Osteoblast (primary cell): ENCODE data around the gene SH3PXD2B. TPM values are rescaled to one million over a fixed set of nuclear protein-coding genes. Genes with fewer than 3 reads are reported as not detected.
A peak's percentile ranks its signal among the peaks of the same experiment; 100 is the strongest.

Experiments
- DNase-seq: peaks from one replicate; pipeline ENCODE4 v3.0.0; 2011; ENCODE audit warnings: low spot score, mixed read lengths; ENCODE audit not compliant: insufficient read length; ENCODE audit errors: missing footprints
- H2AFZ ChIP-seq: 2 replicates; pipeline ENCODE4 v1.6.0; 2011; ENCODE audit warnings: mild to moderate bottlenecking, low read length
- H3K27ac ChIP-seq: 2 replicates; pipeline ENCODE4 v1.5.1; 2011; ENCODE audit warnings: mild to moderate bottlenecking, low read depth, low read length, moderate library complexity
- H3K27me3 ChIP-seq: 2 replicates; pipeline ENCODE4 v1.6.0; 2012; ENCODE audit warnings: mild to moderate bottlenecking, control low read depth, inconsistent platforms, low read length, moderate library complexity; ENCODE audit not compliant: insufficient read depth
- H3K36me3 ChIP-seq: 2 replicates; pipeline ENCODE4 v1.5.1; 2011; ENCODE audit warnings: mild to moderate bottlenecking, low read length, control low read depth, moderate library complexity; ENCODE audit not compliant: insufficient read depth
- H3K4me1 ChIP-seq: 2 replicates; pipeline ENCODE4 v1.5.1; 2011; ENCODE audit warnings: mild to moderate bottlenecking, low read length, control low read depth, moderate library complexity; ENCODE audit not compliant: insufficient read depth
- H3K4me2 ChIP-seq: 2 replicates; pipeline ENCODE4 v1.6.0; 2011; ENCODE audit warnings: mild to moderate bottlenecking, low read length; ENCODE audit not compliant: insufficient read depth
- H3K4me3 ChIP-seq: fragments of 200-600 bp; sonication (generic); 3 replicates; pipeline ENCODE4 v1.5.1; 2012; ENCODE audit warnings: mild to moderate bottlenecking, low read length, inconsistent platforms; ENCODE audit not compliant: insufficient read depth
- H3K79me2 ChIP-seq: 2 replicates; pipeline ENCODE4 v1.6.0; 2012; ENCODE audit warnings: mild to moderate bottlenecking, low read length, control low read depth, inconsistent platforms; ENCODE audit not compliant: insufficient read depth
- H3K9me3 ChIP-seq: 2 replicates; pipeline ENCODE4 v1.5.1; 2011; ENCODE audit warnings: low read depth, low read length, control low read depth
- H4K20me1 ChIP-seq: 2 replicates; pipeline ENCODE4 v1.6.0; 2012; ENCODE audit warnings: mild to moderate bottlenecking, low read length, control low read depth; ENCODE audit not compliant: insufficient read depth
- total RNA-seq: library from RNA; depleted of rRNA; stranded (reverse); fragments of >200 nt; gene quantifications from 2 replicates; pipeline ENCODE4 v1.2.3, GENCODE V29; 2012
- TF ChIP-seq, protein P1 (sequence below): IDR thresholded peaks from 2 replicates; pipeline ENCODE4 v1.5.1; 2011; ENCODE audit warnings: mild to moderate bottlenecking, low read depth, low read length, moderate library complexity; ENCODE audit errors: extremely low read depth

Gene SH3PXD2B
- total RNA-seq, 1 donor = 58.3 TPM

- Histone ChIP-seq H2AFZ (peak overlapping the region; percentile 80), H3K9me3 (no peaks in the 10 kb centered on the region), H3K27me3 (no peaks in the 10 kb centered on the region), H3K4me2 (peak overlapping the region; percentile 90), H3K27ac (peak overlapping the region; percentile 95), H4K20me1 (peaks cover 45% of the 10 kb centered on the region), H3K36me3 (no peaks in the 10 kb centered on the region), H3K79me2 (peaks cover 54% of the 10 kb centered on the region), H3K4me1 (peaks cover 34% of the 10 kb centered on the region), H3K4me3 (peak overlapping the region; percentile 97)
- TF ChIP-seq, protein P1, sequence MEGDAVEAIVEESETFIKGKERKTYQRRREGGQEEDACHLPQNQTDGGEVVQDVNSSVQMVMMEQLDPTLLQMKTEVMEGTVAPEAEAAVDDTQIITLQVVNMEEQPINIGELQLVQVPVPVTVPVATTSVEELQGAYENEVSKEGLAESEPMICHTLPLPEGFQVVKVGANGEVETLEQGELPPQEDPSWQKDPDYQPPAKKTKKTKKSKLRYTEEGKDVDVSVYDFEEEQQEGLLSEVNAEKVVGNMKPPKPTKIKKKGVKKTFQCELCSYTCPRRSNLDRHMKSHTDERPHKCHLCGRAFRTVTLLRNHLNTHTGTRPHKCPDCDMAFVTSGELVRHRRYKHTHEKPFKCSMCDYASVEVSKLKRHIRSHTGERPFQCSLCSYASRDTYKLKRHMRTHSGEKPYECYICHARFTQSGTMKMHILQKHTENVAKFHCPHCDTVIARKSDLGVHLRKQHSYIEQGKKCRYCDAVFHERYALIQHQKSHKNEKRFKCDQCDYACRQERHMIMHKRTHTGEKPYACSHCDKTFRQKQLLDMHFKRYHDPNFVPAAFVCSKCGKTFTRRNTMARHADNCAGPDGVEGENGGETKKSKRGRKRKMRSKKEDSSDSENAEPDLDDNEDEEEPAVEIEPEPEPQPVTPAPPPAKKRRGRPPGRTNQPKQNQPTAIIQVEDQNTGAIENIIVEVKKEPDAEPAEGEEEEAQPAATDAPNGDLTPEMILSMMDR = peak; percentile 31
- DNase-seq = peak; percentile 87
Measured at GRCh38 chr5:172452398-172453205, 1.7 kb downstream of the SH3PXD2B start.

DNA sequence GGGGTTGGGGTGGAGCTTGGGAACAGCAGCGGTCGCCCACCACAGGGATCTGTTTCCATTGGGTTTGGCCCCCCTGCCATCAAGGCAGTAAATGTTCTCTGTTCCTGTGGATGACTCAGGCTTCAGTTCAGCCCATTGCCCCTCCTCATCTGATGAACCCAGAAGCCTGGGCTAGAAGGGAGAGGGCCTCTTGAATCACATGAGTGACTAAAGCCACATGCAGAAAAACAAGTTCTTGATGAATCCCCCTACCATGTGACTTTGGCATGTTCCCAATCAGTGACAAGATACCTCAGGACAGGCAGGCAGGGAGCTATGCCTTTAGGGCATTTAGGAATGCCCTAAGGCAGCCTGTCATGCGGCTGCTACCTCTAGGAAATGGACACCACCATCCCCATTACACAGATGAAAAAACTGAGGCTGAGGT is 2.5 kb downstream of the SH3PXD2B start:
- peak overlapping the region; percentile 90 for H3K4me2 ChIP-seq
- H3K9me3 ChIP-seq = no peaks in the 10 kb centered on the region
- H3K4me1 ChIP-seq = peaks cover 42% of the 10 kb centered on the region
- no peak overlapping the region for H2AFZ ChIP-seq
- peak overlapping the region; percentile 95 for H3K27ac ChIP-seq
- H3K4me3 ChIP-seq = peak overlapping the region; percentile 97
- H3K36me3 ChIP-seq = no peaks in the 10 kb centered on the region
- peak; percentile 90 for DNase-seq
- peaks cover 53% of the 10 kb centered on the region for H4K20me1 ChIP-seq
- TF ChIP-seq, protein P1 = no peak
- no peaks in the 10 kb centered on the region for H3K27me3 ChIP-seq
- peaks cover 62% of the 10 kb centered on the region for H3K79me2 ChIP-seq

- Histone ChIP-seq H3K27me3 (no peaks in the 10 kb centered on the region), H3K9me3 (no peaks in the 10 kb centered on the region), H3K4me1 (peaks cover 45% of the 10 kb centered on the region), H2AFZ (no peak overlapping the region), H3K36me3 (no peaks in the 10 kb centered on the region), H3K4me2 (peak overlapping the region; percentile 90), H4K20me1 (peaks cover 60% of the 10 kb centered on the region), H3K4me3 (no peak overlapping the region), H3K79me2 (peaks cover 69% of the 10 kb centered on the region), H3K27ac (peak overlapping the region; percentile 95)
- peak; percentile 76 for DNase-seq
- TF ChIP-seq, protein P1 = peak; percentile 88
Measured at GRCh38 chr5:172450861-172451695, 3.2 kb downstream of the SH3PXD2B start.

- no peaks in the 10 kb centered on the region for H3K36me3 ChIP-seq
- DNase-seq = no peak
- no peaks in the 10 kb centered on the region for H3K27me3 ChIP-seq
- H3K27ac ChIP-seq = no peak overlapping the region
- peaks cover 67% of the 10 kb centered on the region for H4K20me1 ChIP-seq
- H2AFZ ChIP-seq = no peak overlapping the region
- H3K79me2 ChIP-seq = peaks cover 76% of the 10 kb centered on the region
- peaks cover 39% of the 10 kb centered on the region for H3K4me1 ChIP-seq
- H3K4me3 ChIP-seq = no peak overlapping the region
- TF ChIP-seq, protein P1 = no peak
- no peaks in the 10 kb centered on the region for H3K9me3 ChIP-seq
- no peak overlapping the region for H3K4me2 ChIP-seq
Measured at GRCh38 chr5:172450453-172450852, 3.9 kb downstream of the SH3PXD2B start.
